GM18519 (cell line): ENCODE data around the gene FILIP1.

Source experiments
- ATAC-seq: cut with Tn5 transposase; IDR thresholded peaks from one replicate; pipeline ENCODE4 v1.9.1; 2021; ENCODE audit warnings: mild to moderate bottlenecking, moderate library complexity; ENCODE audit not compliant: unreplicated experiment, low FRiP score

The FILIP1 gene

GRCh38 chr6:75301537-75301936, 192.1 kb downstream of the FILIP1 start:
- ATAC-seq: no peak

GRCh38 chr6:75301088-75301487, 192.5 kb downstream of the FILIP1 start:
- ATAC-seq: no peak

- no peak for ATAC-seq
Measured at GRCh38 chr6:75300531-75300855, 193.1 kb downstream of the FILIP1 start.

GRCh38 chr6:75299801-75300530, 193.6 kb downstream of the FILIP1 start:
- no peak for ATAC-seq

GRCh38 chr6:75296811-75297779, 196.5 kb downstream of the FILIP1 start:
- peak; percentile 69 for ATAC-seq

GRCh38 chr6:75292555-75292954, 201.0 kb downstream of the FILIP1 start:
- no peak for ATAC-seq

- no peak for ATAC-seq
Measured at GRCh38 chr6:75291744-75292143, 201.9 kb downstream of the FILIP1 start.

- no peak for ATAC-seq
Measured at GRCh38 chr6:75291331-75291730, 202.3 kb downstream of the FILIP1 start.

GRCh38 chr6:75290136-75290945, 203.3 kb downstream of the FILIP1 start:
- no peak for ATAC-seq

GRCh38 chr6:75288023-75288422, 205.6 kb downstream of the FILIP1 start:
- ATAC-seq: no peak

GRCh38 chr6:75287424-75287823, 206.2 kb downstream of the FILIP1 start:
- ATAC-seq: no peak

GRCh38 chr6:75286955-75287354, 206.6 kb downstream of the FILIP1 start:
- ATAC-seq: no peak

GRCh38 chr6:75285283-75285639, 208.3 kb downstream of the FILIP1 start:
- no peak for ATAC-seq

- peak; percentile 88 for ATAC-seq
Measured at GRCh38 chr6:75284632-75285282, 208.8 kb downstream of the FILIP1 start, which contains the start of gene TMEM30A. TSS of gene TMEM30A (minus strand) at chr6:75284792. CDS start at chr6:75284638, 154 bp downstream.

- no peak for ATAC-seq
Measured at GRCh38 chr6:75283907-75284631, 209.5 kb downstream of the FILIP1 start.

GRCh38 chr6:75282706-75283105, 210.9 kb downstream of the FILIP1 start:
- ATAC-seq: no peak

- peak; percentile 24 for ATAC-seq
Measured at GRCh38 chr6:75281653-75282052, 211.9 kb downstream of the FILIP1 start.

- ATAC-seq: no peak
Measured at GRCh38 chr6:75280131-75280855, 213.3 kb downstream of the FILIP1 start.

GRCh38 chr6:75279418-75279817, 214.2 kb downstream of the FILIP1 start:
- ATAC-seq: no peak
